H9 (cell line): ENCODE data around the gene PRH2. TPM values are rescaled to one million over a fixed set of nuclear protein-coding genes. Genes with fewer than 3 reads are reported as not detected.

Experiments used
- DNase-seq: peaks from one replicate; pipeline ENCODE4 v3.0.0-alpha.2; 2017
- H2AFZ ChIP-seq: one replicate; pipeline ENCODE4 v1.6.1; 2013; ENCODE audit warnings: mild to moderate bottlenecking, low read length, control low read depth, moderate library complexity
- H2AK5ac ChIP-seq: 2 replicates; pipeline ENCODE4 v1.6.1; 2013; ENCODE audit warnings: low read length, control low read depth, mixed read lengths; ENCODE audit not compliant: insufficient read length
- H2BK120ac ChIP-seq: one replicate; pipeline ENCODE4 v1.6.1; 2013; ENCODE audit warnings: low read depth, mild to moderate bottlenecking, low read length, control low read depth, inconsistent platforms; ENCODE audit not compliant: poor library complexity, severe bottlenecking
- H2BK12ac ChIP-seq: 2 replicates; pipeline ENCODE4 v1.6.1; 2013; ENCODE audit warnings: low read length, control low read depth, mixed read lengths, low read depth; ENCODE audit not compliant: insufficient read length
- H2BK15ac ChIP-seq: 2 replicates; pipeline ENCODE4 v1.6.1; 2013; ENCODE audit warnings: low read depth, low read length, control low read depth
- H2BK20ac ChIP-seq: one replicate; pipeline ENCODE4 v1.6.1; 2013; ENCODE audit warnings: low read depth, mild to moderate bottlenecking, low read length, control low read depth, inconsistent platforms; ENCODE audit not compliant: poor library complexity, severe bottlenecking
- H2BK5ac ChIP-seq: 2 replicates; pipeline ENCODE4 v1.6.1; 2013; ENCODE audit warnings: low read length, control low read depth, mixed read lengths; ENCODE audit not compliant: insufficient read length
- H3K14ac ChIP-seq: 2 replicates; pipeline ENCODE4 v1.6.1; 2013; ENCODE audit warnings: low read length, control low read depth; ENCODE audit not compliant: insufficient read depth
- H3K18ac ChIP-seq: 2 replicates; pipeline ENCODE4 v1.6.1; 2013; ENCODE audit warnings: low read depth, mild to moderate bottlenecking, mixed read lengths, low read length, control low read depth; ENCODE audit not compliant: insufficient read length
- H3K23ac ChIP-seq: 2 replicates; pipeline ENCODE4 v1.6.1; 2013; ENCODE audit warnings: low read length, control low read depth, mixed read lengths, low read depth; ENCODE audit not compliant: insufficient read length
- H3K23me2 ChIP-seq: 2 replicates; pipeline ENCODE4 v1.6.1; 2013; ENCODE audit warnings: low read depth, mild to moderate bottlenecking, mixed read lengths, low read length, control low read depth; ENCODE audit not compliant: insufficient read length, poor library complexity, severe bottlenecking
- H3K27ac ChIP-seq: 2 replicates; pipeline ENCODE4 v1.5.1; 2013; ENCODE audit warnings: low read length, control low read depth, mixed read lengths, low read depth; ENCODE audit not compliant: insufficient read length
- H3K27me3 ChIP-seq: 2 replicates; pipeline ENCODE4 v1.6.1; 2013; ENCODE audit warnings: low read length, control low read depth, inconsistent platforms; ENCODE audit not compliant: insufficient read depth
- H3K4ac ChIP-seq: 2 replicates; pipeline ENCODE4 v1.6.1; 2013; ENCODE audit warnings: low read depth, mild to moderate bottlenecking, control low read depth, inconsistent platforms, low read length, moderate library complexity
- H3K4me1 ChIP-seq: 2 replicates; pipeline ENCODE4 v1.6.1; 2013; ENCODE audit warnings: low read length, control low read depth, inconsistent platforms; ENCODE audit not compliant: insufficient read depth
- H3K4me2 ChIP-seq: 2 replicates; pipeline ENCODE4 v1.6.1; 2013; ENCODE audit warnings: low read length, control low read depth, mixed read lengths; ENCODE audit not compliant: insufficient read length, insufficient read depth
- H3K56ac ChIP-seq: 2 replicates; pipeline ENCODE4 v1.6.1; 2013; ENCODE audit warnings: low read depth, mild to moderate bottlenecking, mixed read lengths, low read length, control low read depth; ENCODE audit not compliant: insufficient read length
- H3K79me1 ChIP-seq: 2 replicates; pipeline ENCODE4 v1.6.1; 2013; ENCODE audit warnings: low read depth, mild to moderate bottlenecking, moderate library complexity, low read length, control low read depth, inconsistent platforms; ENCODE audit not compliant: insufficient read depth, poor library complexity, severe bottlenecking
- H3K79me2 ChIP-seq: 2 replicates; pipeline ENCODE4 v1.6.1; 2013; ENCODE audit warnings: low read length, control low read depth, inconsistent platforms; ENCODE audit not compliant: insufficient read depth
- H3K9ac ChIP-seq: 2 replicates; pipeline ENCODE4 v1.6.1; 2013; ENCODE audit warnings: low read length, control low read depth, mixed read lengths; ENCODE audit not compliant: insufficient read length; ENCODE audit errors: extremely low read depth
- H3K9me3 ChIP-seq: one replicate; pipeline ENCODE4 v1.6.1; 2013; ENCODE audit warnings: low read depth, low read length, inconsistent platforms; ENCODE audit not compliant: control insufficient read depth
- H3T11ph ChIP-seq: one replicate; pipeline ENCODE4 v1.6.1; 2013; ENCODE audit warnings: mild to moderate bottlenecking, low read length, control low read depth, inconsistent platforms
- H4K20me1 ChIP-seq: one replicate; pipeline ENCODE4 v1.6.1; 2013; ENCODE audit not compliant: control insufficient read depth, insufficient read length, insufficient read depth
- H4K5ac ChIP-seq: 2 replicates; pipeline ENCODE4 v1.6.1; 2013; ENCODE audit warnings: low read depth, mild to moderate bottlenecking, mixed read lengths, low read length, control low read depth; ENCODE audit not compliant: insufficient read length
- H4K8ac ChIP-seq: replicated peaks from 2 replicates; pipeline ENCODE4 v1.6.1; 2013; ENCODE audit warnings: low read length, control low read depth, mixed read lengths, low read depth; ENCODE audit not compliant: insufficient read length
- H4K91ac ChIP-seq: 2 replicates; pipeline ENCODE4 v1.6.1; 2013; ENCODE audit warnings: low read depth, mild to moderate bottlenecking, moderate library complexity, mixed read lengths, low read length, control low read depth; ENCODE audit not compliant: insufficient read length
- H3K27ac Mint-ChIP-seq, 3 experiments: 2 replicates in 2 of 3; 3 replicates in 1 of 3; pipeline ENCODE4 v1.8.0; 2020 to 2021; ENCODE audit warnings: mixed read lengths in 3 of 3, mild to moderate bottlenecking in 1 of 3, moderate library complexity in 1 of 3
- H3K27me3 Mint-ChIP-seq: 2 replicates; pipeline ENCODE4 v1.8.0; 2021; ENCODE audit warnings: low read depth, mild to moderate bottlenecking, moderate library complexity, mixed read lengths
- H3K36me3 Mint-ChIP-seq, 3 experiments: 2 replicates in 2 of 3; 3 replicates in 1 of 3; pipeline ENCODE4 v1.8.0; 2020 to 2021; ENCODE audit warnings: low read depth in 3 of 3, mixed read lengths in 3 of 3; ENCODE audit not compliant: insufficient read depth in 1 of 3
- H3K4me1 Mint-ChIP-seq, 2 experiments: 2 replicates each; pipeline ENCODE4 v1.8.0; 2020; ENCODE audit warnings: mixed read lengths in 2 of 2
- H3K4me3 Mint-ChIP-seq, 2 experiments: 2 replicates in 1 of 2; 3 replicates in 1 of 2; pipeline ENCODE4 v1.8.0; 2020 to 2021; ENCODE audit warnings: mild to moderate bottlenecking in 2 of 2, mixed read lengths in 2 of 2, moderate library complexity in 1 of 2
- H3K9me3 Mint-ChIP-seq, 2 experiments: 2 replicates in 1 of 2; 3 replicates in 1 of 2; pipeline ENCODE4 v1.8.0; 2020; ENCODE audit warnings: mild to moderate bottlenecking in 2 of 2, mixed read lengths in 2 of 2, moderate library complexity in 1 of 2
- CTCF ChIP-seq: fragments of 200-600 bp; sonication (generic); conservative IDR thresholded peaks from 3 replicates; pipeline ENCODE4 v1.8.0; 2021; ENCODE audit warnings: antibody characterized with exemption, mild to moderate bottlenecking
- total RNA-seq: library from RNA; stranded (reverse); gene quantifications from 2 replicates; pipeline ENCODE4 v1.2.1, GENCODE V29; 2021

The PRH2 gene
- total RNA-seq, 1 experiment from 2014 or later, result not detected

- Histone ChIP-seq H3K56ac (no peak overlapping the region), H4K8ac (no peak overlapping the region), H3K79me2 (no peaks in the 10 kb centered on the region), H4K5ac (no peak overlapping the region), H3K4ac (no peak overlapping the region), H3K27ac (no peak overlapping the region), H2BK5ac (no peak overlapping the region), H3K4me1 (no peaks in the 10 kb centered on the region), H3K4me2 (no peak overlapping the region), H3K18ac (no peak overlapping the region), H2BK120ac (no peak overlapping the region), H2AFZ (no peak overlapping the region), H3T11ph (no peak overlapping the region), H2AK5ac (no peak overlapping the region), H4K20me1 (no peaks in the 10 kb centered on the region), H3K9me3 (no peaks in the 10 kb centered on the region), H3K23ac (no peak overlapping the region), H3K14ac (no peak overlapping the region), H3K79me1 (no peaks in the 10 kb centered on the region), H2BK20ac (no peak overlapping the region), H3K23me2 (no peaks in the 10 kb centered on the region), H2BK12ac (no peak overlapping the region), H3K9ac (no peak overlapping the region), H4K91ac (no peak overlapping the region), H3K27me3 (no peaks in the 10 kb centered on the region), H2BK15ac (no peak overlapping the region)
- no peaks in the 10 kb centered on the region for H3K27me3 Mint-ChIP-seq
- peaks cover 2 to 15% (median 11%) of the 10 kb centered on the region in 3 experiments; a peak in 6 of 7 replicates for H3K36me3 Mint-ChIP-seq
- no peak overlapping the region for H3K27ac Mint-ChIP-seq
- H3K4me1 Mint-ChIP-seq, result no peaks in the 10 kb centered on the region
- no peak for DNase-seq
- H3K4me3 Mint-ChIP-seq, result no peak overlapping the region; a peak in 1 of 5 replicates
- TF ChIP-seq CTCF, result no peak
- H3K9me3 Mint-ChIP-seq, result no peaks in the 10 kb centered on the region
Observed at GRCh38 chr12:10966314-10966713, 37.3 kb downstream of the PRH2 start.
